H1 (cell line): ENCODE measurements around the gene ADPRM. TPM values are rescaled to one million over a fixed set of nuclear protein-coding genes. Genes with fewer than 3 reads are reported as not detected.

Experiments
- CTCF ChIA-PET: fragments of 300-600 bp; sonication (Branson Sonifier 250); formaldehyde crosslinking; loops from one replicate; lab custom pipeline; 2021; ENCODE audit not compliant: partially characterized antibody; lab: Charles Lee
- POLR2A ChIA-PET: fragments of 300-600 bp; sonication (Branson Sonifier 250); formaldehyde crosslinking; loops from one replicate; lab custom pipeline; 2021; ENCODE audit warnings: inconsistent platforms; ENCODE audit not compliant: partially characterized antibody; lab: Charles Lee
- DNase-seq, 2 experiments: peaks; one replicate each; pipeline versions ENCODE4 v3.0.0 to v3.0.0-alpha.2; 2010 to 2022; ENCODE audit warnings: low spot score in 2 of 2, low read depth in 1 of 2, mixed read lengths in 1 of 2
- FAIRE-seq: peaks from 2 replicates; lab custom pipeline; 2011; peaks lifted over from hg19 to GRCh38; lab: Jason Lieb, UNC
- H2AFZ ChIP-seq: 2 replicates; pipeline ENCODE4 v1.8.1; 2012; ENCODE audit warnings: low read length, inconsistent platforms
- H2AK5ac ChIP-seq: 2 replicates; pipeline ENCODE4 v1.6.1; 2013; ENCODE audit warnings: low read depth, low read length
- H2BK120ac ChIP-seq: replicated peaks from 2 replicates; pipeline ENCODE3; 2013; ENCODE audit warnings: low read depth, low read length, inconsistent platforms
- H2BK12ac ChIP-seq: 2 replicates; pipeline ENCODE4 v1.6.1; 2013; ENCODE audit warnings: low read depth, low read length
- H2BK15ac ChIP-seq: 2 replicates; pipeline ENCODE4 v1.6.1; 2013; ENCODE audit warnings: low read length
- H2BK20ac ChIP-seq: 2 replicates; pipeline ENCODE4 v1.6.1; 2013; ENCODE audit warnings: low read length
- H2BK5ac ChIP-seq: 2 replicates; pipeline ENCODE4 v1.6.1; 2013; ENCODE audit warnings: low read depth, low read length
- H3K14ac ChIP-seq: 2 replicates; pipeline ENCODE4 v1.6.1; 2013; ENCODE audit warnings: inconsistent platforms; ENCODE audit not compliant: insufficient read length
- H3K18ac ChIP-seq: 2 replicates; pipeline ENCODE4 v1.6.1; 2013; ENCODE audit warnings: low read length; ENCODE audit errors: extremely low read depth
- H3K23ac ChIP-seq: 2 replicates; pipeline ENCODE4 v1.6.1; 2013; ENCODE audit warnings: inconsistent platforms; ENCODE audit not compliant: insufficient read length
- H3K23me2 ChIP-seq: 2 replicates; pipeline ENCODE4 v1.6.1; 2013; ENCODE audit warnings: low read depth, low read length
- H3K27ac ChIP-seq: 2 replicates; pipeline ENCODE4 v1.6.1; 2011; ENCODE audit warnings: low read depth, low read length, inconsistent platforms
- H3K27me3 ChIP-seq, 4 experiments: replicated peaks in 1 of 4; 1 replicate in 1 of 4; 2 replicates in 3 of 4; pipeline versions ENCODE4 v1.6.1 to v1.8.1; 2011 to 2013; ENCODE audit warnings: low read length in 3 of 4, mild to moderate bottlenecking in 3 of 4, inconsistent platforms in 2 of 4, mixed read lengths in 2 of 4, moderate library complexity in 1 of 4; ENCODE audit not compliant: control insufficient read depth in 3 of 4, insufficient read depth in 3 of 4; ENCODE audit errors: extremely low read depth in 1 of 4
- H3K36me3 ChIP-seq, 4 experiments: 2 replicates each; pipeline versions ENCODE4 v1.6.1 to v1.8.1; 2011 to 2013; ENCODE audit warnings: mild to moderate bottlenecking in 4 of 4, low read length in 3 of 4, moderate library complexity in 2 of 4, control low read depth in 1 of 4, inconsistent platforms in 1 of 4; ENCODE audit not compliant: insufficient read depth in 4 of 4, control insufficient read depth in 2 of 4
- H3K4ac ChIP-seq: replicated peaks from 2 replicates; pipeline ENCODE3; 2013; ENCODE audit warnings: low read length, low read depth, mixed read lengths, inconsistent platforms; ENCODE audit not compliant: insufficient read length
- H3K4me1 ChIP-seq, 4 experiments: replicated peaks in 1 of 4; 1 replicate in 1 of 4; 2 replicates in 3 of 4; pipeline versions ENCODE4 v1.6.1 to v1.8.1; 2011 to 2013; ENCODE audit warnings: low read length in 3 of 4, inconsistent platforms in 2 of 4, mixed read lengths in 1 of 4; ENCODE audit not compliant: insufficient read depth in 4 of 4, control insufficient read depth in 3 of 4
- H3K4me2 ChIP-seq, 2 experiments: 2 replicates each; pipeline versions ENCODE4 v1.6.1 to v1.8.1; 2011 to 2013; ENCODE audit warnings: low read depth in 2 of 2, low read length in 2 of 2, control low read depth in 1 of 2, inconsistent platforms in 1 of 2, mild to moderate bottlenecking in 1 of 2; ENCODE audit not compliant: insufficient read depth in 1 of 2
- H3K4me3 ChIP-seq, 4 experiments: fragments of 200-600, 300-600 bp in 1 of 4; sonication (generic), shearing (Covaris generic), sonication (Bioruptor Twin) in 1 of 4; 2 replicates each; pipeline versions ENCODE4 v1.5.1 to v1.8.1; 2011 to 2016; ENCODE audit warnings: low read length in 4 of 4, low read depth in 3 of 4, control low read depth in 2 of 4, inconsistent platforms in 2 of 4, mild to moderate bottlenecking in 2 of 4, mixed read lengths in 1 of 4, moderate library complexity in 1 of 4; ENCODE audit not compliant: insufficient read depth in 2 of 4; ENCODE audit errors: extremely low read depth in 1 of 4
- H3K56ac ChIP-seq: replicated peaks from 2 replicates; pipeline ENCODE3; 2013; ENCODE audit warnings: low read depth, mild to moderate bottlenecking, mixed read lengths, low read length, inconsistent platforms; ENCODE audit not compliant: insufficient read length
- H3K79me1 ChIP-seq: 2 replicates; pipeline ENCODE4 v1.6.1; 2013; ENCODE audit warnings: low read depth, low read length, control low read depth
- H3K79me2 ChIP-seq, 2 experiments: 2 replicates each; pipeline versions ENCODE4 v1.6.1 to v1.8.1; 2012 to 2013; ENCODE audit warnings: low read length in 2 of 2, mild to moderate bottlenecking in 2 of 2, inconsistent platforms in 1 of 2; ENCODE audit not compliant: insufficient read depth in 2 of 2, control insufficient read depth in 1 of 2
- H3K9ac ChIP-seq, 4 experiments: replicated peaks in 1 of 4; 1 replicate in 1 of 4; 2 replicates in 3 of 4; pipeline versions ENCODE4 v1.6.1 to v1.8.1; 2011 to 2013; ENCODE audit warnings: low read depth in 3 of 4, low read length in 3 of 4, control low read depth in 2 of 4, mild to moderate bottlenecking in 2 of 4, moderate library complexity in 2 of 4, inconsistent platforms in 1 of 4; ENCODE audit errors: extremely low read depth in 1 of 4
- H3K9me3 ChIP-seq, 2 experiments: 2 replicates each; pipeline versions ENCODE4 v1.6.1 to v1.8.1; 2012 to 2013; ENCODE audit warnings: mild to moderate bottlenecking in 2 of 2, moderate library complexity in 2 of 2, control low read depth in 1 of 2, inconsistent platforms in 1 of 2, low read depth in 1 of 2, low read length in 1 of 2, mixed read lengths in 1 of 2; ENCODE audit not compliant: insufficient read depth in 2 of 2
- H4K20me1 ChIP-seq, 2 experiments: replicated peaks in 1 of 2; 2 replicates each; pipeline versions ENCODE3 to v1.8.1; 2011 to 2013; ENCODE audit warnings: inconsistent platforms in 2 of 2, low read length in 2 of 2, mild to moderate bottlenecking in 1 of 2; ENCODE audit not compliant: insufficient read depth in 2 of 2, control insufficient read depth in 1 of 2
- H4K5ac ChIP-seq: 2 replicates; pipeline ENCODE4 v1.6.1; 2013; ENCODE audit warnings: low read length, low read depth, mixed read lengths, inconsistent platforms; ENCODE audit not compliant: insufficient read length
- H4K8ac ChIP-seq: 2 replicates; pipeline ENCODE4 v1.8.0; 2013; ENCODE audit warnings: mild to moderate bottlenecking, moderate library complexity, low read length, inconsistent platforms; ENCODE audit not compliant: insufficient read depth; ENCODE audit errors: extremely low read depth
- H4K91ac ChIP-seq: replicated peaks from 2 replicates; pipeline ENCODE3; 2013; ENCODE audit warnings: low read length, mixed read lengths, inconsistent platforms; ENCODE audit not compliant: insufficient read length
- BCL11A ChIP-seq, 2 experiments: IDR thresholded peaks; one replicate each; pipeline ENCODE4 v1.6.1; 2011; ENCODE audit warnings: low read depth in 2 of 2, low read length in 2 of 2, mild to moderate bottlenecking in 2 of 2
- EP300 ChIP-seq, 2 experiments: IDR thresholded peaks; 1 replicate in 1 of 2; 2 replicates in 1 of 2; pipeline ENCODE4 v1.6.1; 2011 to 2012; ENCODE audit warnings: low read depth in 2 of 2, low read length in 2 of 2, mild to moderate bottlenecking in 2 of 2, borderline replicate concordance in 1 of 2, inconsistent platforms in 1 of 2, moderate library complexity in 1 of 2
- FOSL1 ChIP-seq: IDR thresholded peaks from 2 replicates; pipeline ENCODE4 v1.6.1; 2011; ENCODE audit warnings: mild to moderate bottlenecking, low read depth, low read length, moderate library complexity; ENCODE audit not compliant: insufficient read depth
- NANOG ChIP-seq: IDR thresholded peaks from 2 replicates; pipeline ENCODE4 v1.6.1; 2011; ENCODE audit warnings: low read length, low read depth, mild to moderate bottlenecking, inconsistent platforms; ENCODE audit not compliant: insufficient read depth, poor library complexity, severe bottlenecking
- RAD21 ChIP-seq, 2 experiments: IDR thresholded peaks in 1 of 2; conservative IDR thresholded peaks in 1 of 2; 2 replicates each; pipeline ENCODE4 v1.6.1; 2011; ENCODE audit warnings: low read depth in 2 of 2, low read length in 2 of 2, improper control_type of control experiment in 1 of 2, inconsistent platforms in 1 of 2, mild to moderate bottlenecking in 1 of 2, moderate library complexity in 1 of 2
- SP2 ChIP-seq: IDR thresholded peaks from 2 replicates; pipeline ENCODE4 v1.6.1; 2012; ENCODE audit warnings: mild to moderate bottlenecking, low read length, inconsistent platforms
- WGBS, 2 experiments: shearing (Covaris generic) in 1 of 2; methylation state at CpG; one replicate each; pipeline versions ENCODE4 v1.1.6 to v1.1.7; 2013 to 2015; ENCODE audit warnings: low lambda C conversion rate in 2 of 2, mixed read lengths in 2 of 2, inconsistent platforms in 1 of 2, low coverage in 1 of 2, missing lambda C conversion rate in 1 of 2; ENCODE audit not compliant: insufficient replicate concordance in 2 of 2, insufficient coverage in 1 of 2, insufficient read length in 1 of 2; ENCODE audit errors: extremely low coverage in 1 of 2, missing lambda C conversion rate in 1 of 2; 5-methylcytosine and 5-hydroxymethylcytosine counted together
- polyA plus RNA-seq, 7 experiments: library from polyadenylated mRNA; depleted of rRNA in 3 of 7; stranded (reverse) in 5 of 7; unstranded in 2 of 7; fragments of >200 nt in 5 of 7; fragments of 200-250 nt in 2 of 7; gene quantifications; 1 replicate in 5 of 7; 2 replicates in 1 of 7; 4 replicates in 1 of 7; pipeline versions ENCODE4 v1.2.1 to v1.2.3, GENCODE V29; 2011 to 2013; ENCODE audit warnings: missing spikeins in 2 of 7, mixed read lengths in 2 of 7
- total RNA-seq: library from RNA; stranded (reverse); fragmentation: NEBNext Ultra II Directional; extraction: Animal tissue kit (Norgen Biotek cat#: 25700); gene quantifications from 2 replicates; pipeline ENCODE4 v1.2.1, GENCODE V29; 2021
- TF ChIP-seq, protein P1 (sequence below), 3 experiments: IDR thresholded peaks; 1 replicate in 2 of 3; 2 replicates in 1 of 3; pipeline versions ENCODE4 v1.5.1 to v1.6.1; 2011; ENCODE audit warnings: low read length in 3 of 3, mild to moderate bottlenecking in 3 of 3, inconsistent platforms in 2 of 3, low read depth in 1 of 3, moderate library complexity in 1 of 3; ENCODE audit not compliant: insufficient read depth in 1 of 3; ENCODE audit errors: control extremely low read depth in 1 of 3

ADPRM gene
- total and polyA plus RNA-seq, 2 of the 8 experiments (the other 6 are each of a cell fraction or from before 2014, with no cell fraction given) = 6.7 to 7.9 TPM

DNA sequence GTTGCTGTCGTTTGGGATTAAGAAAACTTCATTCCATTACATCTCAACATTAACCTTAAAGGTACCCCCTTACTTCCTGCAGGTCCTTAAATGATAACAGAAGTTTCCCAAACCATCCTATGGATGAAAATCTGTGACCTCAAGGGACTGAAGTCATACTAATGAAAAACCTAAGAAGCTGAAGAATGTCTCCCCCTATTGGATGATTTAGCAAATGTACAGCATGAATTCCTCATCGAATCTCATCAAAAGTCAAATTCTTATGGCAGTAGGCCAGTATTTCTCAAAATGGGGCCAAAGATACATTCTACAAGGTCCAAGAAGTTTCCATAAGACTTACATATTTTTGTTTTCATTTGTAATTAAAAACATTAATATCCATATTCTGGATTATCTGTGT lies 13.5 kb upstream of the ADPRM start:
- no peak overlapping the region for H3K18ac ChIP-seq
- no peak overlapping the region for H4K91ac ChIP-seq
- no peak overlapping the region for H2AK5ac ChIP-seq
- H4K8ac ChIP-seq = no peak overlapping the region
- no peak overlapping the region for H3K4ac ChIP-seq
- peaks cover 0 to 15% of the 10 kb centered on the region in 2 experiments; a peak in 2 of 4 replicates for H3K79me2 ChIP-seq
- H2BK120ac ChIP-seq = no peak overlapping the region
- no peak overlapping the region for H2BK15ac ChIP-seq
- no peak overlapping the region for H3K4me2 ChIP-seq
- no peak overlapping the region for H2BK5ac ChIP-seq
- H3K4me1 ChIP-seq = no peaks in the 10 kb centered on the region
- H3K4me3 ChIP-seq = no peak overlapping the region
- ChIA-PET POLR2A (interaction anchor here (1.0 to 1.7 kb wide), 4 partner anchors 9 to 47 kb away, joined by 3 to 9 read pairs (median 4); no protein-coding TSS in a partner anchor), CTCF (interaction anchor here (0.5 to 3.4 kb wide), 18 partner anchors 9 to 364 kb away, joined by 3 to 21 read pairs (median 6); no protein-coding TSS in a partner anchor)
- no peak overlapping the region for H3K14ac ChIP-seq
- H3K23me2 ChIP-seq = no peaks in the 10 kb centered on the region
- WGBS, 2 experiments = 78% methylated on average over 2 of the region's 2 CpGs; no CpG with 5 or more reads in 1 of the 2 experiments
- no peaks in the 10 kb centered on the region for H3K9me3 ChIP-seq
- peak; percentile 72 for FAIRE-seq
- H3K27ac ChIP-seq = no peak overlapping the region
- peaks cover 17 to 88% (median 55%) of the 10 kb centered on the region in 4 experiments for H3K36me3 ChIP-seq
- H3K56ac ChIP-seq = no peak overlapping the region
- no peak for DNase-seq
- H3K9ac ChIP-seq = no peak overlapping the region
- H4K20me1 ChIP-seq = peaks cover 2 to 7% of the 10 kb centered on the region in 2 experiments
- no peak overlapping the region for H3K23ac ChIP-seq
- no peak overlapping the region for H4K5ac ChIP-seq
- no peak overlapping the region for H2AFZ ChIP-seq
- H2BK12ac ChIP-seq = no peak overlapping the region
- H3K27me3 ChIP-seq = no peaks in the 10 kb centered on the region
- H2BK20ac ChIP-seq = no peak overlapping the region
- TF ChIP-seq RAD21 (IDR thresholded peaks at IDR 0.05 in 1 of 2, conservative IDR thresholded peaks at IDR 0.05 in 1 of 2; ENCODE audit: low read depth in 2 of 2, low read length in 2 of 2) (peak in 1 of 2 experiments; percentile 36; a peak in 2 of 4 replicates), SP2 (no peak), NANOG (no peak), FOSL1 (no peak), EP300 (IDR thresholded peaks at IDR 0.05; ENCODE audit: borderline replicate concordance in 1 of 2, low read depth in 2 of 2, low read length in 2 of 2) (no peak), BCL11A (IDR thresholded peaks at IDR 0.05; ENCODE audit: low read depth in 2 of 2, low read length in 2 of 2) (no peak)
- TF ChIP-seq, protein P1, sequence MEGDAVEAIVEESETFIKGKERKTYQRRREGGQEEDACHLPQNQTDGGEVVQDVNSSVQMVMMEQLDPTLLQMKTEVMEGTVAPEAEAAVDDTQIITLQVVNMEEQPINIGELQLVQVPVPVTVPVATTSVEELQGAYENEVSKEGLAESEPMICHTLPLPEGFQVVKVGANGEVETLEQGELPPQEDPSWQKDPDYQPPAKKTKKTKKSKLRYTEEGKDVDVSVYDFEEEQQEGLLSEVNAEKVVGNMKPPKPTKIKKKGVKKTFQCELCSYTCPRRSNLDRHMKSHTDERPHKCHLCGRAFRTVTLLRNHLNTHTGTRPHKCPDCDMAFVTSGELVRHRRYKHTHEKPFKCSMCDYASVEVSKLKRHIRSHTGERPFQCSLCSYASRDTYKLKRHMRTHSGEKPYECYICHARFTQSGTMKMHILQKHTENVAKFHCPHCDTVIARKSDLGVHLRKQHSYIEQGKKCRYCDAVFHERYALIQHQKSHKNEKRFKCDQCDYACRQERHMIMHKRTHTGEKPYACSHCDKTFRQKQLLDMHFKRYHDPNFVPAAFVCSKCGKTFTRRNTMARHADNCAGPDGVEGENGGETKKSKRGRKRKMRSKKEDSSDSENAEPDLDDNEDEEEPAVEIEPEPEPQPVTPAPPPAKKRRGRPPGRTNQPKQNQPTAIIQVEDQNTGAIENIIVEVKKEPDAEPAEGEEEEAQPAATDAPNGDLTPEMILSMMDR (IDR thresholded peaks at IDR 0.05; ENCODE audit: control extremely low read depth in 1 of 3, insufficient read depth in 1 of 3, low read depth in 1 of 3, low read length in 3 of 3) = peak in 1 of 3 experiments; percentile 56; a peak in 2 of 4 replicates
- H3K79me1 ChIP-seq = no peaks in the 10 kb centered on the region
